TTC549 (cell line): ENCODE results near the gene TRMT11.
A peak's percentile ranks its signal among the peaks of the same experiment; 100 is the strongest.
"Not testable (repeated sequence)": the region's sequence is repeated elsewhere in the genome, so short reads cannot be mapped to it uniquely, and the experiment has no call there.

ENCODE experiments used
- FAIRE-seq: peaks from 2 replicates; lab custom pipeline; 2012; peaks lifted over from hg19 to GRCh38; lab: Jason Lieb, UNC

TRMT11 gene

GRCh38 chr6:125994670-125995488 lies 8.5 kb downstream of the TRMT11 start:
- no peak for FAIRE-seq

GRCh38 chr6:125995972-125996580 lies 9.7 kb downstream of the TRMT11 start:
- FAIRE-seq = peak; percentile 56

- no peak for FAIRE-seq
These were observed 16.7 kb downstream of the TRMT11 start for GRCh38 chr6:126002755-126003679.

- FAIRE-seq = no peak
These were observed 21.5 kb downstream of the TRMT11 start for GRCh38 chr6:126007800-126008199.

- FAIRE-seq = no peak
These were observed 23.7 kb downstream of the TRMT11 start for GRCh38 chr6:126010040-126010439.

- no peak for FAIRE-seq
These were observed 29.5 kb downstream of the TRMT11 start for GRCh38 chr6:126015863-126016262.

- FAIRE-seq = no peak
These were observed 30.3 kb downstream of the TRMT11 start for GRCh38 chr6:126016591-126016990.

- no peak for FAIRE-seq
These were observed 31.3 kb downstream of the TRMT11 start for GRCh38 chr6:126017668-126018067.

GRCh38 chr6:126020305-126021050 lies 34.1 kb downstream of the TRMT11 start:
- no peak for FAIRE-seq

- not testable (repeated sequence) for FAIRE-seq
These were observed 37.1 kb downstream of the TRMT11 start for GRCh38 chr6:126023474-126023873.

- FAIRE-seq = no peak
These were observed 39.7 kb downstream of the TRMT11 start for GRCh38 chr6:126026001-126026400.

- no peak for FAIRE-seq
These were observed 41.3 kb downstream of the TRMT11 start for GRCh38 chr6:126027601-126028000.

- no peak for FAIRE-seq
These were observed 43.7 kb downstream of the TRMT11 start for GRCh38 chr6:126030045-126030444.

GRCh38 chr6:126033696-126034095 lies 47.4 kb downstream of the TRMT11 start:
- FAIRE-seq = peak; percentile 81

GRCh38 chr6:126034656-126035055 lies 48.3 kb downstream of the TRMT11 start:
- FAIRE-seq = no peak

- FAIRE-seq = no peak
These were observed 49.4 kb downstream of the TRMT11 start for GRCh38 chr6:126035764-126036163.

GRCh38 chr6:126038234-126038633 lies 51.9 kb downstream of the TRMT11 start:
- no peak for FAIRE-seq

GRCh38 chr6:126039284-126039683 lies 52.9 kb downstream of the TRMT11 start:
- FAIRE-seq = no peak

GRCh38 chr6:126040394-126040793 lies 54.1 kb downstream of the TRMT11 start:
- FAIRE-seq = no peak

GRCh38 chr6:126040826-126041225 lies 54.5 kb downstream of the TRMT11 start:
- FAIRE-seq = no peak

GRCh38 chr6:126041516-126041915 lies 55.2 kb downstream of the TRMT11 start:
- FAIRE-seq = no peak

GRCh38 chr6:126042001-126042419 lies 55.7 kb downstream of the TRMT11 start:
- FAIRE-seq = no peak
